DND-41 (cell line): ENCODE measurements around the gene FAM222B.

ENCODE experiments used
- CTCF ChIP-seq: IDR thresholded peaks from 2 replicates; pipeline ENCODE4 v1.5.1; 2012; ENCODE audit warnings: borderline replicate concordance, low read length, moderate library complexity, mild to moderate bottlenecking; ENCODE audit not compliant: poor library complexity, severe bottlenecking; ENCODE audit errors: extremely low read depth
- EZH2 ChIP-seq: IDR thresholded peaks from 3 replicates; pipeline ENCODE4 v1.6.1; 2012; ENCODE audit warnings: borderline replicate concordance, low read depth, mild to moderate bottlenecking, moderate library complexity, low read length, inconsistent platforms; ENCODE audit not compliant: severe bottlenecking

- TF ChIP-seq CTCF = no peak
- TF ChIP-seq EZH2 = no peak
Observed at GRCh38 chr17:28818819-28819221, 23.8 kb downstream of the FAM222B start.
